ENCODE data around the gene AMELY.
"Not testable (repeated sequence)": the region's sequence is repeated elsewhere in the genome, so short reads cannot be mapped to it uniquely, and the experiment has no call there.

The AMELY gene

DNA sequence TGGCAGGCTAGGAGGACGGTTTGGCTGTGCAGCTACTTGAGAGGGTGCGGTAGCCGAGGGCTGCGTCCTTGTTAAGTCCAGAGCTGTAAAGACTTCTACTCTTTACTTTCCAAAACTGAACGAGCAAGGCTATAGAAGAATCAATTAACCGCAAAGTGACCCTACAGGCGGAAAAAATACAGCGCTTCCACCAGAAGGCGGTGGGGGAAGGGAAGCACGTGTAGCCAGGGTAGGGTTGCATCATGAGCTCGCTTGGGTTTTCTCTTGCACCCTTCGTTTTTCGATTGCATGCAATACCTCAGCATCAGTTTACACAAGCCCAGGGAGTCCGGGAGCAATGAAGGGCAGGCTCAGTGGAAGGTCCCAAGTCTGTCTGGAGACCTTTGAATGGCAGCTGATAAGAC lies 2.4 kb downstream of the AMELY start:
- H3K27ac ChIP-seq (ENCODE audit: low read depth, low read length): no peak overlapping the region
- no peak overlapping the region for H2BK5ac ChIP-seq (ENCODE audit: low read depth, low read length, poor library complexity)
- no peaks in the 10 kb centered on the region for H3K79me2 ChIP-seq (ENCODE audit: control insufficient read depth, insufficient read depth, low read length, poor library complexity)
- no peak overlapping the region for H3K4me3 ChIP-seq (ENCODE audit: low read depth, low read length)
- H3K9me3 ChIP-seq (ENCODE audit: insufficient read depth, low read depth, low read length): no peaks in the 10 kb centered on the region
- no peaks in the 10 kb centered on the region for H3K27me3 ChIP-seq (ENCODE audit: insufficient read depth, low read length)
- no peak overlapping the region for H3K14ac ChIP-seq (ENCODE audit: low read length)
- no peaks in the 10 kb centered on the region for H3K36me3 ChIP-seq (ENCODE audit: control insufficient read depth in 1 of 2, insufficient read depth in 2 of 2, low read length in 2 of 2)
- H2AFZ ChIP-seq (ENCODE audit: insufficient read depth, low read length, poor library complexity): no peak overlapping the region
- no peak for DNase-seq
- no peak overlapping the region for H2AK5ac ChIP-seq (ENCODE audit: low read length)
- H3K9ac ChIP-seq (ENCODE audit: low read length): no peak overlapping the region
- H4K8ac ChIP-seq (ENCODE audit: low read depth, low read length): no peak overlapping the region
- H3K4me2 ChIP-seq (ENCODE audit: low read length): peak overlapping the region; percentile 35
- no CpG with 5 or more reads among the region's 14 CpGs for WGBS (ENCODE audit: extremely low coverage, insufficient coverage, insufficient read length)
- H2BK120ac ChIP-seq (ENCODE audit: insufficient read depth, low read length, poor library complexity): no peak overlapping the region
- no peak overlapping the region for H3K23ac ChIP-seq (ENCODE audit: low read length)
- H4K91ac ChIP-seq (ENCODE audit: low read depth, low read length): no peak overlapping the region
- H3K4ac ChIP-seq (ENCODE audit: low read depth, low read length): no peak overlapping the region
- H2BK12ac ChIP-seq (ENCODE audit: low read length): no peak overlapping the region
- H3K4me1 ChIP-seq (ENCODE audit: control insufficient read depth in 1 of 2, insufficient read depth in 2 of 2, low read length in 2 of 2): peaks cover 2 to 4% of the 10 kb centered on the region in 2 experiments
- peaks cover 4% of the 10 kb centered on the region for H3K79me1 ChIP-seq (ENCODE audit: low read length)
- no peak overlapping the region for H4K12ac ChIP-seq (ENCODE audit: low read depth, low read length)
- H3K18ac ChIP-seq (ENCODE audit: low read length): no peak overlapping the region

DNA sequence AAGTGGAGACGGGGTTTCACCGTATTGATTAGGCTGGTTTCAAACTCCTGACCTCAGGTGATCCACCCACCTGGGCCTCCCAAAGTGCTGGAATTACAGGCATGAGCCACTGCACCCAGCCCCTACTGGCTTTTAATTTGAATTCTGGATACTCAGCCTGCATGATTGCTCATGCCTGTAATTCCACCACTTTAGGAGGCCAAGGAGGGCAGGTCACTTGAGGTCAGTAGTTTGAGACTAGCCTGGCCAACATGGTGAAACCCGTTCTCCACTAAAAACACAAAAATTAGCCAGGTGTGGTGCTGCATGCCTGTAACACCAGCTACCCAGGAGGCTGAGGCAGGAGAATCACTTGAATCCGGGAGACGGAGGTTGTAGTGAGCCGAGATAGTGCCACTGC lies 3.5 kb downstream of the AMELY start:
- not testable (repeated sequence) for H2BK120ac ChIP-seq (ENCODE audit: insufficient read depth, low read length, poor library complexity); H4K91ac ChIP-seq (ENCODE audit: low read depth, low read length); H3K4me3 ChIP-seq (ENCODE audit: low read depth, low read length); H3K79me2 ChIP-seq (ENCODE audit: control insufficient read depth, insufficient read depth, low read length, poor library complexity); H3K36me3 ChIP-seq (ENCODE audit: control insufficient read depth in 1 of 2, insufficient read depth in 2 of 2, low read length in 2 of 2); H2AFZ ChIP-seq (ENCODE audit: insufficient read depth, low read length, poor library complexity); H3K9ac ChIP-seq (ENCODE audit: low read length); H3K9me3 ChIP-seq (ENCODE audit: insufficient read depth, low read depth, low read length); H2AK5ac ChIP-seq (ENCODE audit: low read length); H4K8ac ChIP-seq (ENCODE audit: low read depth, low read length); H3K18ac ChIP-seq (ENCODE audit: low read length); H3K4ac ChIP-seq (ENCODE audit: low read depth, low read length); H3K27me3 ChIP-seq (ENCODE audit: insufficient read depth, low read length); H3K23ac ChIP-seq (ENCODE audit: low read length); H3K4me2 ChIP-seq (ENCODE audit: low read length); H3K79me1 ChIP-seq (ENCODE audit: low read length); H2BK5ac ChIP-seq (ENCODE audit: low read depth, low read length, poor library complexity); H3K14ac ChIP-seq (ENCODE audit: low read length); H2BK12ac ChIP-seq (ENCODE audit: low read length); H3K27ac ChIP-seq (ENCODE audit: low read depth, low read length); H4K12ac ChIP-seq (ENCODE audit: low read depth, low read length); H3K4me1 ChIP-seq (ENCODE audit: control insufficient read depth in 1 of 2, insufficient read depth in 2 of 2, low read length in 2 of 2)
- DNase-seq: peak in 1 of 2 donors; percentile 68
- WGBS (ENCODE audit: extremely low coverage, insufficient coverage, insufficient read length): no CpG with 5 or more reads among the region's 6 CpGs

DNA sequence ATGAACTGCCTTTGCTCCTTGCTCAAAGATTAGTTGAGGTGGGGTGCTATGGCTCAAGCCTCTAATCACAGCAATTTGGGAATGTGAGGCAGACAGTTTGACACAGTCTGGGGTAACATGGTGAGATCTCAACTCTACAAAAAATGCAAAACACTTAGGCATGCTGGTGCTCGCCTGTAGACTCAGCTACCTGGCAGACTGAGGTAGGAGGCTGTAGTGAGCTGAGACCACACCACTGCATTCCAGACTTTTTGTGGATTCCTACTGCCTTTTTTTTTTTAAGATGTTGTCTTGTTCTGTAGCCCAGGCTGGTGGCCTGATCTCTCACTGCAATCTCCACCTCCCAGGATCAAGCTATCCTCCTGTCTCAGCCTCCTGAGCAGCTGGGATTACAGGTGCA lies 4.0 kb downstream of the AMELY start:
- peak in 1 of 2 donors; percentile 49 for DNase-seq
- no peak overlapping the region for H3K4me3 ChIP-seq (ENCODE audit: low read depth, low read length)
- no CpG with 5 or more reads among the region's 1 CpG for WGBS (ENCODE audit: extremely low coverage, insufficient coverage, insufficient read length)

DNA sequence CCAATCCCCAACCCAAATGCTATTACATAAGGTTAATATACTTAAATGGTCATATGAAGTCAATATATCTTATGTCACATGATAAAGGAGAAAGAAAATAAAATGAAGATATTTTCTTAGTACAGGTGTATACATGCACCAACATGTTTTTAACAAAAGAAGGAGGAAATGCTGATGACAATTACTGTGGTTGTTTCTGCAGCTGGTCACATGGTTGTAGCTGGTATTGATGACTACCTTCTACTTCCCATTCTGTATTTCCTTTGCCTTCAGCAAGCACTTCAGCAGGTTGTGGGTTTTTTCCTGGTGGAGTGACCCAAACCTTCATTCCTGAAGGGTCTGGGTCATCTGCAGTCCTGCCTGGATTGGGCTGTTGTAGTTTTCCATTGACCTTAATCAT lies 9.4 kb downstream of the AMELY start:
- H3K18ac ChIP-seq (ENCODE audit: low read length); H2BK120ac ChIP-seq (ENCODE audit: insufficient read depth, low read length, poor library complexity); H4K8ac ChIP-seq (ENCODE audit: low read depth, low read length); H3K14ac ChIP-seq (ENCODE audit: low read length); H2BK5ac ChIP-seq (ENCODE audit: low read depth, low read length, poor library complexity); H3K4ac ChIP-seq (ENCODE audit: low read depth, low read length); H4K91ac ChIP-seq (ENCODE audit: low read depth, low read length); H3K4me2 ChIP-seq (ENCODE audit: low read length); H3K79me2 ChIP-seq (ENCODE audit: control insufficient read depth, insufficient read depth, low read length, poor library complexity); H3K27ac ChIP-seq (ENCODE audit: low read depth, low read length); H4K12ac ChIP-seq (ENCODE audit: low read depth, low read length); H3K79me1 ChIP-seq (ENCODE audit: low read length); H3K23ac ChIP-seq (ENCODE audit: low read length); H3K4me1 ChIP-seq (ENCODE audit: control insufficient read depth in 1 of 2, insufficient read depth in 2 of 2, low read length in 2 of 2); H2AFZ ChIP-seq (ENCODE audit: insufficient read depth, low read length, poor library complexity); H2AK5ac ChIP-seq (ENCODE audit: low read length); DNase-seq; H3K4me3 ChIP-seq (ENCODE audit: low read depth, low read length); H3K9ac ChIP-seq (ENCODE audit: low read length); H3K27me3 ChIP-seq (ENCODE audit: insufficient read depth, low read length); H3K9me3 ChIP-seq (ENCODE audit: insufficient read depth, low read depth, low read length); H2BK12ac ChIP-seq (ENCODE audit: low read length); H3K36me3 ChIP-seq (ENCODE audit: control insufficient read depth in 1 of 2, insufficient read depth in 2 of 2, low read length in 2 of 2): not testable (repeated sequence)

More for the DNA sequence above, 4.0 kb downstream of the AMELY start:
- Histone ChIP-seq H4K91ac (ENCODE audit: low read depth, low read length) (no peak overlapping the region), H3K23ac (ENCODE audit: low read length) (no peak overlapping the region), H3K4me2 (ENCODE audit: low read length) (no peak overlapping the region), H4K12ac (ENCODE audit: low read depth, low read length) (no peak overlapping the region), H3K9ac (ENCODE audit: low read length) (no peak overlapping the region), H3K36me3 (ENCODE audit: control insufficient read depth in 1 of 2, insufficient read depth in 2 of 2, low read length in 2 of 2) (no peaks in the 10 kb centered on the region), H3K14ac (ENCODE audit: low read length) (no peak overlapping the region), H2BK5ac (ENCODE audit: low read depth, low read length, poor library complexity) (no peak overlapping the region), H2AK5ac (ENCODE audit: low read length) (no peak overlapping the region), H3K79me2 (ENCODE audit: control insufficient read depth, insufficient read depth, low read length, poor library complexity) (no peaks in the 10 kb centered on the region), H3K18ac (ENCODE audit: low read length) (no peak overlapping the region), H3K4me1 (ENCODE audit: control insufficient read depth in 1 of 2, insufficient read depth in 2 of 2, low read length in 2 of 2) (peaks cover 2 to 4% of the 10 kb centered on the region in 2 experiments), H2BK12ac (ENCODE audit: low read length) (no peak overlapping the region), H3K79me1 (ENCODE audit: low read length) (peaks cover 4% of the 10 kb centered on the region), H3K4ac (ENCODE audit: low read depth, low read length) (no peak overlapping the region), H3K27ac (ENCODE audit: low read depth, low read length) (no peak overlapping the region), H3K27me3 (ENCODE audit: insufficient read depth, low read length) (no peaks in the 10 kb centered on the region), H2BK120ac (ENCODE audit: insufficient read depth, low read length, poor library complexity) (no peak overlapping the region), H4K8ac (ENCODE audit: low read depth, low read length) (no peak overlapping the region), H3K9me3 (ENCODE audit: insufficient read depth, low read depth, low read length) (no peaks in the 10 kb centered on the region), H2AFZ (ENCODE audit: insufficient read depth, low read length, poor library complexity) (no peak overlapping the region)

Data from trophoblast cell (in vitro differentiated cells and primary cell).